GM23338 (cell line): ENCODE data around the gene CRYAA.
"Not testable (repeated sequence)": the region's sequence is repeated elsewhere in the genome, so short reads cannot be mapped to it uniquely, and the experiment has no call there.

Source experiments
- CREB1 ChIP-seq: fragments of 250-450 bp; sonication (Bioruptor Pico); IDR thresholded peaks from 2 replicates; pipeline ENCODE4 v1.5.0; 2020; ENCODE audit warnings: low read depth, mild to moderate bottlenecking, moderate library complexity
- CTCF ChIP-seq, 2 experiments: fragments of 200-600 bp in 1 of 2; sonication (generic) in 1 of 2; conservative IDR thresholded peaks; 2 replicates each; pipeline versions ENCODE4 v1.5.1 to v1.6.1; 2016 to 2017; ENCODE audit warnings: antibody characterized with exemption in 2 of 2, low read depth in 2 of 2, mild to moderate bottlenecking in 2 of 2, moderate library complexity in 1 of 2
- EZH2 ChIP-seq: fragments of 200-600 bp; sonication (generic); IDR thresholded peaks from one replicate; pipeline ENCODE4 v1.8.0; 2017; ENCODE audit warnings: antibody characterized with exemption, mild to moderate bottlenecking, low read depth; ENCODE audit not compliant: unreplicated experiment
- EZH2phosphoT487 ChIP-seq: fragments of 200-600 bp; sonication (generic); IDR thresholded peaks from one replicate; pipeline ENCODE4 v1.8.1; 2018; ENCODE audit warnings: antibody characterized with exemption; ENCODE audit not compliant: unreplicated experiment
- POLR2AphosphoS5 ChIP-seq: IDR thresholded peaks from 2 replicates; pipeline ENCODE4 v1.6.1; 2016; ENCODE audit warnings: antibody characterized with exemption, low read depth
- ZNF114 ChIP-seq: fragments of 250-450 bp; sonication (Bioruptor Pico); IDR thresholded peaks from 2 replicates; pipeline ENCODE4 v1.5.0; 2020; ENCODE audit warnings: mild to moderate bottlenecking, moderate library complexity

GRCh38 chr21:43165734-43166133 is 3.1 kb upstream of the CRYAA start:
- TF ChIP-seq CTCF (conservative IDR thresholded peaks at IDR 0.05; ENCODE audit: low read depth in 2 of 2); EZH2phosphoT487; CREB1 (CRISPR knock-in tag); POLR2AphosphoS5; ZNF114 (CRISPR knock-in tag); EZH2: not testable (repeated sequence)
